Measurements from ENCODE around the gene TYW1B.
"Not testable (repeated sequence)": the region's sequence is repeated elsewhere in the genome, so short reads cannot be mapped to it uniquely, and the experiment has no call there.

TYW1B gene

GRCh38 chr7:72700548-72700947, 127.5 kb downstream of the TYW1B start:
- not testable (repeated sequence) for H3K4me3 ChIP-seq (ENCODE audit: low read length); H3K27me3 ChIP-seq (ENCODE audit: control insufficient read depth, insufficient read depth, low read length); H3K9me3 ChIP-seq (ENCODE audit: control insufficient read depth, insufficient read depth, low read length); DNase-seq (ENCODE audit: low read depth, low spot score); H3K4me1 ChIP-seq (ENCODE audit: control insufficient read depth, insufficient read depth, low read length); H3K36me3 ChIP-seq (ENCODE audit: control insufficient read depth, insufficient read depth, low read length); H3K27ac ChIP-seq (ENCODE audit: low read length)
- WGBS (ENCODE audit: insufficient coverage, insufficient read length) = no CpG with 5 or more reads among the region's 1 CpG

GRCh38 chr7:72697066-72697465, 130.9 kb downstream of the TYW1B start:
- not testable (repeated sequence) for H3K36me3 ChIP-seq (ENCODE audit: control insufficient read depth, insufficient read depth, low read length); H3K9me3 ChIP-seq (ENCODE audit: control insufficient read depth, insufficient read depth, low read length); DNase-seq (ENCODE audit: low read depth, low spot score); H3K27me3 ChIP-seq (ENCODE audit: control insufficient read depth, insufficient read depth, low read length); H3K27ac ChIP-seq (ENCODE audit: low read length); H3K4me1 ChIP-seq (ENCODE audit: control insufficient read depth, insufficient read depth, low read length); H3K4me3 ChIP-seq (ENCODE audit: low read length)
- no CpG with 5 or more reads among the region's 1 CpG for WGBS (ENCODE audit: insufficient coverage, insufficient read length)

GRCh38 chr7:72696643-72697042, 131.4 kb downstream of the TYW1B start:
- not testable (repeated sequence) for DNase-seq (ENCODE audit: low read depth, low spot score); H3K27me3 ChIP-seq (ENCODE audit: control insufficient read depth, insufficient read depth, low read length); H3K36me3 ChIP-seq (ENCODE audit: control insufficient read depth, insufficient read depth, low read length); H3K27ac ChIP-seq (ENCODE audit: low read length); H3K4me1 ChIP-seq (ENCODE audit: control insufficient read depth, insufficient read depth, low read length); H3K9me3 ChIP-seq (ENCODE audit: control insufficient read depth, insufficient read depth, low read length); H3K4me3 ChIP-seq (ENCODE audit: low read length)
- no CpG with 5 or more reads among the region's 2 CpGs for WGBS (ENCODE audit: insufficient coverage, insufficient read length)

- not testable (repeated sequence) for H3K9me3 ChIP-seq (ENCODE audit: control insufficient read depth, insufficient read depth, low read length); H3K4me3 ChIP-seq (ENCODE audit: low read length); DNase-seq (ENCODE audit: low read depth, low spot score); H3K27me3 ChIP-seq (ENCODE audit: control insufficient read depth, insufficient read depth, low read length); H3K36me3 ChIP-seq (ENCODE audit: control insufficient read depth, insufficient read depth, low read length); H3K27ac ChIP-seq (ENCODE audit: low read length); H3K4me1 ChIP-seq (ENCODE audit: control insufficient read depth, insufficient read depth, low read length)
- no CpG with 5 or more reads among the region's 8 CpGs for WGBS (ENCODE audit: insufficient coverage, insufficient read length)
Measured at GRCh38 chr7:72695482-72695881, 132.5 kb downstream of the TYW1B start.

GRCh38 chr7:72691442-72691841, 136.6 kb downstream of the TYW1B start:
- not testable (repeated sequence) for H3K4me3 ChIP-seq (ENCODE audit: low read length); H3K36me3 ChIP-seq (ENCODE audit: control insufficient read depth, insufficient read depth, low read length); H3K27ac ChIP-seq (ENCODE audit: low read length); DNase-seq (ENCODE audit: low read depth, low spot score); H3K4me1 ChIP-seq (ENCODE audit: control insufficient read depth, insufficient read depth, low read length); H3K9me3 ChIP-seq (ENCODE audit: control insufficient read depth, insufficient read depth, low read length); H3K27me3 ChIP-seq (ENCODE audit: control insufficient read depth, insufficient read depth, low read length)
- no CpG with 5 or more reads among the region's 2 CpGs for WGBS (ENCODE audit: insufficient coverage, insufficient read length)

- H3K4me1 ChIP-seq (ENCODE audit: control insufficient read depth, insufficient read depth, low read length); H3K36me3 ChIP-seq (ENCODE audit: control insufficient read depth, insufficient read depth, low read length); H3K9me3 ChIP-seq (ENCODE audit: control insufficient read depth, insufficient read depth, low read length); H3K4me3 ChIP-seq (ENCODE audit: low read length); H3K27me3 ChIP-seq (ENCODE audit: control insufficient read depth, insufficient read depth, low read length); H3K27ac ChIP-seq (ENCODE audit: low read length); DNase-seq (ENCODE audit: low read depth, low spot score): not testable (repeated sequence)
- no CpG with 5 or more reads among the region's 2 CpGs for WGBS (ENCODE audit: insufficient coverage, insufficient read length)
Measured at GRCh38 chr7:72690177-72690576, 137.8 kb downstream of the TYW1B start.

- not testable (repeated sequence) for DNase-seq (ENCODE audit: low read depth, low spot score)
- WGBS (ENCODE audit: insufficient coverage, insufficient read length) = no CpG with 5 or more reads among the region's 1 CpG
Measured at GRCh38 chr7:72689344-72689743, 138.7 kb downstream of the TYW1B start.

GRCh38 chr7:72681211-72681610, 146.8 kb downstream of the TYW1B start:
- H3K36me3 ChIP-seq (ENCODE audit: control insufficient read depth, insufficient read depth, low read length); H3K4me3 ChIP-seq (ENCODE audit: low read length); H3K4me1 ChIP-seq (ENCODE audit: control insufficient read depth, insufficient read depth, low read length); H3K9me3 ChIP-seq (ENCODE audit: control insufficient read depth, insufficient read depth, low read length); H3K27ac ChIP-seq (ENCODE audit: low read length); DNase-seq (ENCODE audit: low read depth, low spot score); H3K27me3 ChIP-seq (ENCODE audit: control insufficient read depth, insufficient read depth, low read length): not testable (repeated sequence)
- no CpG with 5 or more reads among the region's 4 CpGs for WGBS (ENCODE audit: insufficient coverage, insufficient read length)

More at GRCh38 chr7:72689344-72689743, 138.7 kb downstream of the TYW1B start:
- not testable (repeated sequence) for H3K27ac ChIP-seq (ENCODE audit: low read length); H3K4me3 ChIP-seq (ENCODE audit: low read length); H3K4me1 ChIP-seq (ENCODE audit: control insufficient read depth, insufficient read depth, low read length); H3K27me3 ChIP-seq (ENCODE audit: control insufficient read depth, insufficient read depth, low read length); H3K9me3 ChIP-seq (ENCODE audit: control insufficient read depth, insufficient read depth, low read length); H3K36me3 ChIP-seq (ENCODE audit: control insufficient read depth, insufficient read depth, low read length)

- not testable (repeated sequence) for H3K27me3 ChIP-seq (ENCODE audit: control insufficient read depth, insufficient read depth, low read length); H3K27ac ChIP-seq (ENCODE audit: low read length); H3K9me3 ChIP-seq (ENCODE audit: control insufficient read depth, insufficient read depth, low read length); H3K36me3 ChIP-seq (ENCODE audit: control insufficient read depth, insufficient read depth, low read length); H3K4me1 ChIP-seq (ENCODE audit: control insufficient read depth, insufficient read depth, low read length); DNase-seq (ENCODE audit: low read depth, low spot score); H3K4me3 ChIP-seq (ENCODE audit: low read length)
- no CpG with 5 or more reads among the region's 6 CpGs for WGBS (ENCODE audit: insufficient coverage, insufficient read length)
Measured at GRCh38 chr7:72676880-72677279, 151.1 kb downstream of the TYW1B start.

- not testable (repeated sequence) for DNase-seq (ENCODE audit: low read depth, low spot score)
Measured at GRCh38 chr7:72676086-72676690, 151.8 kb downstream of the TYW1B start.

GRCh38 chr7:72675686-72676085, 152.3 kb downstream of the TYW1B start:
- WGBS (ENCODE audit: insufficient coverage, insufficient read length) = no CpG with 5 or more reads among the region's 2 CpGs
- not testable (repeated sequence) for H3K4me3 ChIP-seq (ENCODE audit: low read length); H3K36me3 ChIP-seq (ENCODE audit: control insufficient read depth, insufficient read depth, low read length); H3K4me1 ChIP-seq (ENCODE audit: control insufficient read depth, insufficient read depth, low read length); H3K9me3 ChIP-seq (ENCODE audit: control insufficient read depth, insufficient read depth, low read length); DNase-seq (ENCODE audit: low read depth, low spot score); H3K27me3 ChIP-seq (ENCODE audit: control insufficient read depth, insufficient read depth, low read length); H3K27ac ChIP-seq (ENCODE audit: low read length)

More at GRCh38 chr7:72676086-72676690, 151.8 kb downstream of the TYW1B start:
- not testable (repeated sequence) for H3K9me3 ChIP-seq (ENCODE audit: control insufficient read depth, insufficient read depth, low read length); H3K27me3 ChIP-seq (ENCODE audit: control insufficient read depth, insufficient read depth, low read length); H3K27ac ChIP-seq (ENCODE audit: low read length); H3K4me1 ChIP-seq (ENCODE audit: control insufficient read depth, insufficient read depth, low read length); H3K36me3 ChIP-seq (ENCODE audit: control insufficient read depth, insufficient read depth, low read length); H3K4me3 ChIP-seq (ENCODE audit: low read length)
- no CpG with 5 or more reads among the region's 5 CpGs for WGBS (ENCODE audit: insufficient coverage, insufficient read length)

Data from iPS DF 6.9 (cell line).